Activated naive CD4-positive, alpha-beta T cell treated with anti-CD3 and anti-CD28 coated beads, Interleukin-2, amount 10 ng/mL, durations not matched to agents 7 days and 5 days (primary cell): ENCODE results near the gene GUCY1A2.
"Not testable (repeated sequence)": the region's sequence is repeated elsewhere in the genome, so short reads cannot be mapped to it uniquely, and the experiment has no call there.

Experiments
- CTCF ChIA-PET: fragments of 350-600 bp; sonication (Branson Sonifier 250); formaldehyde crosslinking; loops from one replicate; lab custom pipeline; 2021; ENCODE audit warnings: antibody characterized with exemption; lab: Charles Lee
- DNase-seq: peaks from one replicate; pipeline ENCODE4 v3.0.0-alpha.2; 2020
- H3K27ac Mint-ChIP-seq: one replicate; pipeline ENCODE4 v1.8.0; 2021; ENCODE audit warnings: mild to moderate bottlenecking, moderate library complexity, mixed read lengths
- H3K27me3 Mint-ChIP-seq: one replicate; pipeline ENCODE4 v1.8.0; 2021; ENCODE audit warnings: mild to moderate bottlenecking, mixed read lengths
- H3K36me3 Mint-ChIP-seq: one replicate; pipeline ENCODE4 v1.8.0; 2021; ENCODE audit warnings: mixed read lengths
- H3K4me1 Mint-ChIP-seq: one replicate; pipeline ENCODE4 v1.8.0; 2021; ENCODE audit warnings: mixed read lengths
- H3K4me3 Mint-ChIP-seq: one replicate; pipeline ENCODE4 v1.8.0; 2021; ENCODE audit warnings: mild to moderate bottlenecking, moderate library complexity, mixed read lengths
- H3K9me3 Mint-ChIP-seq: one replicate; pipeline ENCODE4 v1.8.0; 2021; ENCODE audit warnings: mixed read lengths

Gene GUCY1A2

DNA sequence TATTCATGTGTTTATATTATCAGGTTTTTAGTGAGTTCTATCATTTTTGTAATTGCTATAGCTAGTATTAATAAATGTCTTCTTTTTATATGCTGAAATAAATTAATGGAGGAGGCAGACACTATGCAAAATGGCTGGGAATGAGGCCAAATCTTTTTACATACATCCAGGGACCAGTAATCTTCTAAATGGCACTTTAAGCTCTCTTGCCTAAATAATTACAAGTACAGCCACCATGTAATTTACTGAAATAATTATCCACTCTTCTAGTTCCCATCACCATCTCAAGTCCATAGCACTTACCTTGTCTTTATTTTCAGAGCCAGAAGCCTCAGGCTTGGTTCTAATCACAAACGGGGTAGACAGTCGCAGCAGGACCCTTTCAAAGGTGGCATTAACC, 79.1 kb downstream of the GUCY1A2 start:
- Mint-ChIP-seq H3K4me1 (no peaks in the 10 kb centered on the region), H3K27me3 (no peaks in the 10 kb centered on the region), H3K36me3 (no peaks in the 10 kb centered on the region), H3K27ac (no peak overlapping the region), H3K9me3 (peaks cover 4% of the 10 kb centered on the region), H3K4me3 (no peak overlapping the region)
- no peak for DNase-seq
- CTCF ChIA-PET: no interaction called here

DNA sequence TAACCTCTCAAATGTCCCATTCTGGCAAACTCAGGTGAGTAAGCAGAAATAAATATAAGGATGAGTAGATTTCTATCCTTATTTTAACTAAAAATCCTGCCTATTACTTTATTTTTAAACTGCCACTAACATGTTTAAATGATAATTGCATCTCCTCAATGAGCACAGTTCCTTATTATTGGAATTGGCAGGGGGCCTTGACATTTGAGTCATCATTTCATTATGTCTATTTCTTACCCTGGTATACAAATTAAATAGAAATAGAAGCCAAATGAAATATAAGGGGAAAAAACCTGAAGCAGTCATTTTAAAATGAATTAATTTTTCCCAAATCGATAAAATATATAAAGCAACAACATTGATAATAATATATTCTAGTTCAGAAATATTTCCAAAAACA, 81.2 kb downstream of the GUCY1A2 start:
- CTCF ChIA-PET: no interaction called here
- Mint-ChIP-seq H3K36me3 (no peaks in the 10 kb centered on the region), H3K27ac (no peak overlapping the region), H3K9me3 (no peaks in the 10 kb centered on the region), H3K4me1 (no peaks in the 10 kb centered on the region), H3K27me3 (no peaks in the 10 kb centered on the region), H3K4me3 (no peak overlapping the region)
- DNase-seq: no peak

- no peak overlapping the region for H3K4me3 Mint-ChIP-seq
- no peaks in the 10 kb centered on the region for H3K27me3 Mint-ChIP-seq
- CTCF ChIA-PET: no interaction called here
- H3K27ac Mint-ChIP-seq: no peak overlapping the region
- H3K9me3 Mint-ChIP-seq: peaks cover 5% of the 10 kb centered on the region
- H3K4me1 Mint-ChIP-seq: no peaks in the 10 kb centered on the region
- no peak for DNase-seq
- no peaks in the 10 kb centered on the region for H3K36me3 Mint-ChIP-seq
Observed at GRCh38 chr11:106925245-106925644, 93.0 kb downstream of the GUCY1A2 start.

GRCh38 chr11:106920899-106921509, 97.3 kb downstream of the GUCY1A2 start:
- DNase-seq: no peak
- CTCF ChIA-PET: no interaction called here
- Mint-ChIP-seq H3K4me1 (no peaks in the 10 kb centered on the region), H3K9me3 (peaks cover 9% of the 10 kb centered on the region), H3K36me3 (no peaks in the 10 kb centered on the region), H3K4me3 (no peak overlapping the region), H3K27me3 (no peaks in the 10 kb centered on the region), H3K27ac (no peak overlapping the region)

DNA sequence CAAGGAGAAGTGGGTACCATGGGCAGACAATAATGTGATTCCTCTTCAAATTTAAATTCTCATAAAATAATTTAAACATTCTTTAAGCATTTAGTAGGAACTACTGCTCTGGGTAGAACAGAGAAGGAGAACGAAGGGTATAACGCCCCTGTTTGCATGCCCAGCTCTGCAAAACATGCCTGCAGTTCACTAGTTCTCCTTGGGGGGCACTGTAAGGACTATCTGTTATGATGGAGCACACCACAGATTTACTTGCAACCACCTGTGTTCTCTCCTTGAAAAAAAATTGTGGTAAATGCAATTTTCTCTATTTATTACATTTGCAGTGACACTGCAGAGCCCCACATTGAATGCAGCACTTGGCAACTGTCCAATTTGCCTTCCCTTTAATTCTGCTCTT, 100.3 kb downstream of the GUCY1A2 start:
- CTCF ChIA-PET: no interaction called here
- no peak for DNase-seq
- Mint-ChIP-seq H3K4me3 (no peak overlapping the region), H3K36me3 (no peaks in the 10 kb centered on the region), H3K9me3 (peaks cover 9% of the 10 kb centered on the region), H3K27me3 (no peaks in the 10 kb centered on the region), H3K27ac (no peak overlapping the region), H3K4me1 (no peaks in the 10 kb centered on the region)

DNA sequence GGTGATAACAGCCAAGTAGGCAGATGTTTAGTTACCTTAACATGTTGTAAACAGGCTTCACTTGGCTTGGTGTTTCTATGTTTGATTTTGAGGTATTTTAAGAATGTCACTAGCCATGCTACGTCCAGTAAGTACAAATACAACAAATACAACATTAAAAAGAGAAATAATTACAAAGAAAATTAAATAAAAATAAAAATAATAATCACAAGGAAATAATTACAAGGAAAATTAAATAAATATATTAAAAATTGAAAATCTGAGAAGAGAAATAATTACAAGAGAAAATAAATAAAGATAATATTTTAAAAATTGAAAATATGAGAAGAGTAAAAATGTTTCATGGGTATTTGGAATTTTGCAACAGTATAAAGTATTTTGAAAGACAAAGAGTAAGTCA, 103.9 kb downstream of the GUCY1A2 start:
- CTCF ChIA-PET: no interaction called here
- Mint-ChIP-seq H3K36me3 (no peaks in the 10 kb centered on the region), H3K27me3 (no peaks in the 10 kb centered on the region), H3K4me1 (no peaks in the 10 kb centered on the region), H3K9me3 (peaks cover 12% of the 10 kb centered on the region), H3K4me3 (no peak overlapping the region), H3K27ac (no peak overlapping the region)
- DNase-seq: no peak

DNA sequence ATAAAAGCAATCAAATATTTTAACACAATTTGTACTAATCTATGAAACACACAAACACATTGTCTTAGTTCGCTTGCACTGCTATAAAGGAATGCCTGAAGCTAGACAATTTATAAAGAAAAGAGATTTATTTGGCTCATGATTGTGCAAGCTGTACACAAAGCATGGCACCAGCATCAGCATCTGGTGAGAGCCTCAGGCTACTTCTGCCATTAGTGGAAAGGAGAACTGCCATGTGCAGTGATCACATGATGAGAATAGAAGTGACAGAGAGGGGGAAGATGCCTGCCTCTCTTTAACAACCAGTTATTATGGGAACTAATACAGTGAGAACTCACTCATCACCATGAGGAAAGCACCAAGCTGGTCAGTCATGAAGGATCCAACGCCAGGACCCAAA, 105.1 kb downstream of the GUCY1A2 start:
- no peak overlapping the region for H3K27ac Mint-ChIP-seq
- H3K4me3 Mint-ChIP-seq: no peak overlapping the region
- no peaks in the 10 kb centered on the region for H3K27me3 Mint-ChIP-seq
- DNase-seq: no peak
- no peaks in the 10 kb centered on the region for H3K4me1 Mint-ChIP-seq
- H3K36me3 Mint-ChIP-seq: no peaks in the 10 kb centered on the region
- H3K9me3 Mint-ChIP-seq: peaks cover 9% of the 10 kb centered on the region
- CTCF ChIA-PET: no interaction called here

DNA sequence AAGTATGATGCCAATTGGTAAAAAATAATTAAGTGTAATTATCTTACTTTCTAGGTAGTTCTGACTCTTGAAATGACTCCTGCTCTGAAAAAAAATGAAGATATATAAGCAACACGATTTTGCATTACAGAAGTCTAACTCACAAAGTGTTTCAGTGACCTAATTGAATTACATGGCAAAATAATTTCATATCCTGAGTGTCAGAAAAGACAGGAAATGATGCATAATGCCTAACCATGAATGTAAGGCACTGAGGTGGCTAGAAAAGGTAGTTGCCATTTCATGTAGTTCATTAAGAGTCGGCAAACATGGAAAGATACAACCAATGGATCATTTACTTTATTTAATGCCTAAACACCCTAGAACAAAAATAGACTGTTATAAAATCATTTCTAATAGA, 113.5 kb downstream of the GUCY1A2 start:
- no peaks in the 10 kb centered on the region for H3K36me3 Mint-ChIP-seq
- peaks cover 15% of the 10 kb centered on the region for H3K9me3 Mint-ChIP-seq
- DNase-seq: no peak
- no peaks in the 10 kb centered on the region for H3K4me1 Mint-ChIP-seq
- CTCF ChIA-PET: no interaction called here
- H3K27me3 Mint-ChIP-seq: no peaks in the 10 kb centered on the region
- H3K4me3 Mint-ChIP-seq: no peak overlapping the region
- no peak overlapping the region for H3K27ac Mint-ChIP-seq

DNA sequence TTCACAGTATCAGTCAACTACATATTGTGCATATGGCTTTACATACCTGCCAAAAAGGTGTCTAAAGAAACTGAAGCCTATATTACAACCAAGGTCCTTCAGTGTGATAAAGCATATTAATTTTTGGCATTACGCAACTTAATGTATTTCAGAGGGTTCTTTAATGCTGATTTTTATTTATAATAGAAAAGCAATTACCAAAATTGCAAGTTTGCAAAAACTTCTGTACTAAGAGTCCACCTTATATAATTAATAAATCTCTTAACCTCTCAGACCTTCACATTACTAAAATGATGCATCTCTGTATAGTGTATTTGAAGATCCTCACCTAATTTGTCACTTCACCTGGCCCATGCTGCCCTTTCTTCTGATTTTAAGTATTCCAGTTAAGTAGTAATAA, 128.6 kb downstream of the GUCY1A2 start:
- no peak overlapping the region for H3K4me3 Mint-ChIP-seq
- H3K36me3 Mint-ChIP-seq: no peaks in the 10 kb centered on the region
- no peaks in the 10 kb centered on the region for H3K27me3 Mint-ChIP-seq

DNA sequence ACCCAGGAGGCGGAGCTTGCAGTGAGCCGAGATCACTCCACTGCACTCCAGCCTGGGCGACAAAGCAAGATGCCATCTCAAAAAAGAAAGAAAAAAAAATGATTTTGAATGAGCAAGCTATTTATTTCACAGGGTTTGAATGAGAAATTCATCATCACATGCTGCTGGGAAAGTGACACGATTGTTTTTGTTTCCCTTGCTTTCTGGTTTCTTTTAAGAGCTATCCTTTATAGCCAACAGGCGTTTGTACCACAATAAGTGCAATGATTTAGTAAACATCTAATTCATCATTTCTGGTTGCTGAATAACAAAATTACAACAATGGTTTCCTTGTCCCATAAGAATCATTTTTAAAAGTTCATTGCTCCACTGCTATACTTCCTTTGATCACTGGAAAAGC, 129.9 kb downstream of the GUCY1A2 start:
- DNase-seq: no peak
- H3K27me3 Mint-ChIP-seq: no peaks in the 10 kb centered on the region
- no peak overlapping the region for H3K27ac Mint-ChIP-seq
- H3K4me1 Mint-ChIP-seq: no peaks in the 10 kb centered on the region
- H3K4me3 Mint-ChIP-seq: no peak overlapping the region
- peaks cover 25% of the 10 kb centered on the region for H3K9me3 Mint-ChIP-seq
- no peaks in the 10 kb centered on the region for H3K36me3 Mint-ChIP-seq
- CTCF ChIA-PET: interaction anchor here (0.7 kb wide), 1 partner anchor 10 kb away, joined by 3 read pairs; no protein-coding TSS in a partner anchor

More for the DNA sequence above, 128.6 kb downstream of the GUCY1A2 start:
- Mint-ChIP-seq H3K4me1 (no peaks in the 10 kb centered on the region), H3K9me3 (peaks cover 20% of the 10 kb centered on the region), H3K27ac (no peak overlapping the region)
- no peak for DNase-seq
- CTCF ChIA-PET: no interaction called here

- not testable (repeated sequence) for H3K27ac Mint-ChIP-seq, H3K4me3 Mint-ChIP-seq
Observed at GRCh38 chr11:106883693-106884092, 134.6 kb downstream of the GUCY1A2 start.

DNA sequence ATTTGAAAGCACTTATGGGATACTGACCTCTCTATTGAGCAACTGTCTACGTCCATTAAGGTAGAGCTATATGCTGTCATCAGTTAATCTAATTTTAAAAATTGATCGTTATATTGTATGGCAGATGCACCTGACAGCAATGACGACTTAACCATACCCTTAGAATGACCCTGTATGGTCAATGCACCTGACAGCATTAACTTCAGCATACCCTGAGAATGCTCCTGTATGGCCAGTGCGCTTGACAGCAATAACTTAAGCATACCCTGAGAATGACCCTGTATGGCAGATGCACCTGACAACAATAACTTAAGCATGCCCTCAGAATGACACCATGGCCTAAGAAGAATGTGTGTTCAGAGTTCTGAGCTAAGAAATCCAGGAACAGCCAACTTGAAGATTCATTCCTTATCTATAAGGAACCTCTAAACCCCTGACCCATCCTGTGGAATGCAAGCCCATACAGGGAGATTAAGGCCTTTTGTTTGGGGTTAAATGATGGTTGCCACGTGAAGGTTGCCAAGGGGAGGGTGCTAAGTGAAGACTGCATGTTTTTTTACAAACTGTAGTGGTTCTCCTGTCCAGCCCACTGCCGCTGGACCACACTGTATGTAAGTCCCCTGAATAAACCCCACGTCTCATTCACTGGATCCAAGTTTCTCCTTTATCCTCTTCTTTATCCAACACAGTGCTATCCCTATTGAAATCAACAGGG, 138.3 kb downstream of the GUCY1A2 start:
- CTCF ChIA-PET: no interaction called here

More at GRCh38 chr11:106883693-106884092, 134.6 kb downstream of the GUCY1A2 start:
- peaks cover 24% of the 10 kb centered on the region for H3K9me3 Mint-ChIP-seq
- CTCF ChIA-PET, H3K36me3 Mint-ChIP-seq, DNase-seq, H3K4me1 Mint-ChIP-seq, H3K27me3 Mint-ChIP-seq: not testable (repeated sequence)

DNA sequence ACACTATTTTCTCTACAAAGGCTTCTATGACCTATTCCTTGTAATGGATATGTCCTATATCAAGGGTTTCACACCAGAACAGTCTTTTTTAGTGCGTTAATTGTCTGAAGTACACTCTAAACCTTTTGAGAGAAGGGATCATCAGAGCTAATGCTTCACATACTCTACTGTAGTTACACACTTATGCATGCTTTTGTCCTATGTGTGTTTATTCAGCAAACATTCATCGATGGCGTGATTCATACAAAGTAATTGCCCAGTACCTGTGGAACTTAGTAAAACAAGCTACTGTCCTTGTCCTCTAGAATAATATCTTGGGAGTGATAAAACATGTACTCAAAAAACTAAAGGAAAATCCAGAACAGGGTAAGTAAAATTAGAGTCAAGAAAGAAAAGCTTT, 139.2 kb downstream of the GUCY1A2 start:
- Mint-ChIP-seq H3K36me3 (no peaks in the 10 kb centered on the region), H3K27ac (no peak overlapping the region), H3K27me3 (no peaks in the 10 kb centered on the region), H3K9me3 (peaks cover 24% of the 10 kb centered on the region), H3K4me3 (no peak overlapping the region), H3K4me1 (no peaks in the 10 kb centered on the region)
- no peak for DNase-seq
- CTCF ChIA-PET: no interaction called here

More for the DNA sequence above, 138.3 kb downstream of the GUCY1A2 start:
- Mint-ChIP-seq H3K27me3 (no peaks in the 10 kb centered on the region), H3K27ac (no peak overlapping the region), H3K4me3 (no peak overlapping the region), H3K9me3 (peaks cover 26% of the 10 kb centered on the region), H3K36me3 (no peaks in the 10 kb centered on the region), H3K4me1 (no peaks in the 10 kb centered on the region)
- DNase-seq: no peak

DNA sequence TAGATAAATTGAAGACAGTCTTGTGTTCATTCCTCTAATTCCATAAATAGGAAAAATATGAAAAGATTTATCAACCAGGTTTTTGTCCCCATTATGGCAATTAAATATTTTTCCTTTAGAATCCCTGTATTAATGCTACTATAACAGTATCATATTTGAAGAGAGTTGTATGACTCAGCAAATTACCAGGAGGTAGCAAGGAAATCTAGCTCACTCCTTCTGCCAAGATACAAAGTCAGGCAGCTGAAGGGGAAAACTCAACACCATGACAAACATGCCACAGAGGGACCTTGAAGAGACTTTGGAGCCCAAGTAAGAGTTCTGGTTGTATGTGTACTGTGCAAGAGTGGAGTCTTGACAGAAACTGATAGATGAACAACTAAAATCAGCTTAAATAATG, 143.3 kb downstream of the GUCY1A2 start:
- H3K4me1 Mint-ChIP-seq: no peaks in the 10 kb centered on the region
- H3K4me3 Mint-ChIP-seq: no peak overlapping the region
- H3K36me3 Mint-ChIP-seq: no peaks in the 10 kb centered on the region
- CTCF ChIA-PET: no interaction called here
- peaks cover 26% of the 10 kb centered on the region for H3K9me3 Mint-ChIP-seq
- H3K27ac Mint-ChIP-seq: no peak overlapping the region
- DNase-seq: no peak
- H3K27me3 Mint-ChIP-seq: no peaks in the 10 kb centered on the region

DNA sequence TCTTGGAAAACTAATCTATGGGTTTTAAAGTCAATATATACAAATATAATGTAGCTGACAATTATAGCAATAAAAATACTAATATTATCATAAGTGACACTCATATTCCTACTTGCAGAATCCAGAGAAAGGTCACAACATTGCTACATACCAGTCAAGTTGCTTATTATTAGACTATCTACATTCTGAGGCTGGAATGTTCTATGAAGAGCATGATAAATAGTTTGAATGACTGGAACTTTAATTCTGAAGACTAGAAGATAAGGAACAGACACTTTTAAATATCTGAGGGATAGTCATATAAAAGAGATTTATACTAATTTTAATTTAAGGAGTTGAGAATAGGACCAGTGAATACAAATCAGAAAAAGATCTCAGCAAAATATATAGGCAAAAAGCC, 146.0 kb downstream of the GUCY1A2 start:
- Mint-ChIP-seq H3K4me3 (no peak overlapping the region), H3K9me3 (peaks cover 22% of the 10 kb centered on the region), H3K4me1 (no peaks in the 10 kb centered on the region), H3K27me3 (no peaks in the 10 kb centered on the region), H3K36me3 (no peaks in the 10 kb centered on the region), H3K27ac (no peak overlapping the region)
- no peak for DNase-seq
- CTCF ChIA-PET: no interaction called here
